ENCODE results near the gene GALNT1. TPM values are rescaled to one million over a fixed set of nuclear protein-coding genes. Genes with fewer than 3 reads are reported as not detected.

GALNT1 gene
- total and polyA plus RNA-seq, 4 donors = 57.3 to 96.8 (median 78.8) TPM

DNA sequence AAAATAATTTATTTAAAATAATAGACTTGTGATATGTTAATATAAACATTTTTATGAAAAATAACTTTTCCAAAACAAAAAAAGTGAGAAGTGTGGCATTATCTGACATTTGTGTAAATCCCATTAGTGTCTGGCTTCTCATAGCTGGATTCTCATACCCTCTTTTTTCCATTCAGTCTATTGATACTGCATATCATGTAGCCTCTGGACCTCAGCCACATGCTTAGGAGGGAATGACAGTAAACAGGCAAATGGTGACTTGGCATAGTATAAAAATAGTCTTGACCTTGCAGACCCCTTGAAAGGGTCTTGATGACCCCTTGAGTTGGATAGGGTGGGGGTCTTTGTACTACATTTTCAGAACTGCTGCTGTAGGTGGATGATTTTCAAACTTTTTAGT is 29.2 kb downstream of the GALNT1 start:
- Histone ChIP-seq H3K4me3 (ENCODE audit: low read depth, low read length) (no peak overlapping the region), H3K4me1 (ENCODE audit: control insufficient read depth, insufficient read depth, low read length) (no peaks in the 10 kb centered on the region), H3K9me3 (ENCODE audit: control insufficient read depth, insufficient read depth, low read length) (no peaks in the 10 kb centered on the region), H3K27me3 (ENCODE audit: control insufficient read depth, insufficient read depth, low read length) (no peaks in the 10 kb centered on the region), H3K36me3 (ENCODE audit: control insufficient read depth, insufficient read depth, low read length) (no peaks in the 10 kb centered on the region), H3K27ac (ENCODE audit: low read depth, low read length) (no peak overlapping the region)
- DNase-seq (ENCODE audit: low read depth in 4 of 6, low spot score in 6 of 6) = no peak

DNA sequence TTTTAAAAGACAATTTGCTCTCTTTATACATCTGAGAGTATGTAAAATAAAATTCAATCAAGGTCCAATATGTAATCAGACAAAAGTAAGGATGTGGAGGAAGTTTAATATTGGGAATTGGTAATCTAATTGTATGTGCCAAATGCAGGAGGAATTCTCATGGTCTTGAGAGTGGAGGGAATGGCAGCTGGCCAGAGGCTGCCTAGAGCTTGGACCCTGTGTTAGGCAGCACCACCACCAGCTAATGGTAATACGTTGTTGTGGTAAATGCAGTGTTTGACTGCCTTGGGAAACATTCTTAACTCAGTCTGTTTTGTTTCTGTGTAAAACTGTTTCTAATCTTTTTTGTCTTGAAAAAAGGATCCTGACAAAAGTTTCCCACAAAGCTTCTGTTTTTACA is 30.0 kb downstream of the GALNT1 start:
- H3K27me3 ChIP-seq (ENCODE audit: control insufficient read depth, insufficient read depth, low read length) = no peaks in the 10 kb centered on the region
- WGBS (ENCODE audit: insufficient coverage) = no CpG with 5 or more reads among the region's 1 CpG
- peak in 4 of 6 donors; percentile 13 to 52 (median 31) for DNase-seq (ENCODE audit: low read depth in 4 of 6, low spot score in 6 of 6)
- no peaks in the 10 kb centered on the region for H3K4me1 ChIP-seq (ENCODE audit: control insufficient read depth, insufficient read depth, low read length)
- H3K27ac ChIP-seq (ENCODE audit: low read depth, low read length) = no peak overlapping the region
- H3K9me3 ChIP-seq (ENCODE audit: control insufficient read depth, insufficient read depth, low read length) = no peaks in the 10 kb centered on the region
- H3K36me3 ChIP-seq (ENCODE audit: control insufficient read depth, insufficient read depth, low read length) = no peaks in the 10 kb centered on the region
- H3K4me3 ChIP-seq (ENCODE audit: low read depth, low read length) = no peak overlapping the region

DNA sequence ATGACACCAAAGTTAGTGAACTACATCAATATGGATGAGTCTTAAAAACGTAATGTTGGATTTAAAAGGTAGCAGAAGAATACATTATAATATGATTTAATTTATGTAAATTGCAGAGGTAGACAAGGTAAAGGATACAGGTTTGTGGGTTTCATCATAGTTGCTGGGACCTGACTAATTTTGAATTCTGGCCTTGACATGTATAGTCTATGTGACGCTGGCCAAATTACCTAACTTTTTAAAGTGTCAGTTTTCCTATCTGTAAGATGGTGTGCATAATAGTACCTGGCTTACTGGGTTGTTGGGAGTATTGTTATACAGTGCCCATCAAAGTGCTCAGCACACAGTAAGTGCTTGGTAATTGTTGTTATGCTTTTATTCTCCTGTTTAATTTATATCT is 34.5 kb downstream of the GALNT1 start:
- WGBS (ENCODE audit: insufficient coverage) = 78% methylated on average over 1 of the region's 2 CpGs
- no peak overlapping the region for H3K27ac ChIP-seq (ENCODE audit: low read depth, low read length)
- H3K4me3 ChIP-seq (ENCODE audit: low read depth, low read length) = no peak overlapping the region
- no peaks in the 10 kb centered on the region for H3K9me3 ChIP-seq (ENCODE audit: control insufficient read depth, insufficient read depth, low read length)
- H3K27me3 ChIP-seq (ENCODE audit: control insufficient read depth, insufficient read depth, low read length) = no peaks in the 10 kb centered on the region
- no peak for DNase-seq (ENCODE audit: low read depth in 4 of 6, low spot score in 6 of 6)
- H3K36me3 ChIP-seq (ENCODE audit: control insufficient read depth, insufficient read depth, low read length) = no peaks in the 10 kb centered on the region
- H3K4me1 ChIP-seq (ENCODE audit: control insufficient read depth, insufficient read depth, low read length) = no peaks in the 10 kb centered on the region

DNA sequence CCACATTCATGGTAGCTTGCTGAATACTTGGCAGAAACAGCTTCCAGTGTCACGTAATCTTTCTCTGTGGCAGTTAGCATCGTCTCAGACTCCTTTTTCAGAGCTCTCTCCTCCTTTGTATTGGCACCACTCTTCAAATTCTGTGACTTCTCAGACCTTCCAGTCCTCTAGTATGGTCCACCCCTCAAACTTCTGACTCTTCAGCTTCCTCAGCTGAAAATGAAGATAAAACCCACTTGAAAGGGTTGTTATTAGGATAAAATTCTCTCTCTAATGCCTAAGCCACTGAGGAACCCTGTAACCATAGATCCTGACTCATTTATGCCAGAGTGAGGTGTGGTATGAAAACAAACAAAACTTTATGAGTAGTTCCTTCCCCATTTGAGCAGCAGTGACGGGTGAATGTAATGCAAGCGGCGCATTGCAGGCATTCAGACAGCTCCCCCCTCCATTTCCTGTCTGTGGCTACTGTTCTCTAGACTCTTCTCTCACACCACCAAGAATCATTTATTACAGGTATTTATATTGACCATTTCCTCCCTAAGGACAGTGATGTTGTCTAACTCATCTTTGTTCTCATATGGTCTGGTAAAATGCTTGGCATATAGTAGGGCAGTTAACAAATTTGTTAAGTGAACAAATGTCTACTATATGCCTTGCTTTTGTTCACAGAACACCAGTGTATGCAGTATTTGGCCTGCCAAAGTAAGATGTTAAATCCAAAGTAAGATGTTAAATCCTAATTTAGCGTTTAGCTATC is 35.3 kb downstream of the GALNT1 start:
- Histone ChIP-seq H3K36me3 (ENCODE audit: control insufficient read depth, insufficient read depth, low read length) (no peaks in the 10 kb centered on the region), H3K4me3 (ENCODE audit: low read depth, low read length) (no peak overlapping the region), H3K4me1 (ENCODE audit: control insufficient read depth, insufficient read depth, low read length) (no peaks in the 10 kb centered on the region), H3K27me3 (ENCODE audit: control insufficient read depth, insufficient read depth, low read length) (no peaks in the 10 kb centered on the region), H3K9me3 (ENCODE audit: control insufficient read depth, insufficient read depth, low read length) (no peaks in the 10 kb centered on the region), H3K27ac (ENCODE audit: low read depth, low read length) (no peak overlapping the region)
- WGBS (ENCODE audit: insufficient coverage) = 42% methylated on average over 2 of the region's 6 CpGs
- peak in 1 of 6 donors; percentile 15 for DNase-seq (ENCODE audit: low read depth in 4 of 6, low spot score in 6 of 6)

DNA sequence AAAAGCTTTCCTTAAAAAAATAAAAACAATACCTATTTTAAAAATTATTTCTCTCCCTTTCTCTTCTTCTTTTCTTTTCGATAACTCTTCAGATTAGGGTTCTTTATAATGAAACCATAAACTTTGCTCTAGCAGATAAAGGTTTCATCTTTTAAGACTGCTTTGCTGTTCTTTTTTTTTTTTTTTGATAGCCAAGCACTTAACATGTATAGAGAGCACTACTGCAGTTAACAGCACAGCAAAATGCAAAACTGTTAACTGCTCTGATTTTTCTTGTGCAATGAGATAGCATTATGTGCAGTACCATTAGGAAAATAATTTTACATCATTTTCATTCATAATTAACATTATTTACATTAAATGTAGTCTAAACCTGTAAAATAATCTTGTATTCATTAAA is 36.3 kb downstream of the GALNT1 start:
- Histone ChIP-seq H3K4me3 (ENCODE audit: low read depth, low read length) (no peak overlapping the region), H3K36me3 (ENCODE audit: control insufficient read depth, insufficient read depth, low read length) (no peaks in the 10 kb centered on the region), H3K27me3 (ENCODE audit: control insufficient read depth, insufficient read depth, low read length) (no peaks in the 10 kb centered on the region), H3K27ac (ENCODE audit: low read depth, low read length) (no peak overlapping the region), H3K4me1 (ENCODE audit: control insufficient read depth, insufficient read depth, low read length) (no peaks in the 10 kb centered on the region), H3K9me3 (ENCODE audit: control insufficient read depth, insufficient read depth, low read length) (no peaks in the 10 kb centered on the region)
- no peak for DNase-seq (ENCODE audit: low read depth in 4 of 6, low spot score in 6 of 6)
- no CpG with 5 or more reads among the region's 1 CpG for WGBS (ENCODE audit: insufficient coverage)

GRCh38 chr18:35618289-35618688 is 36.7 kb downstream of the GALNT1 start:
- no peaks in the 10 kb centered on the region for H3K9me3 ChIP-seq (ENCODE audit: control insufficient read depth, insufficient read depth, low read length)
- H3K4me3 ChIP-seq (ENCODE audit: low read depth, low read length) = no peak overlapping the region
- H3K36me3 ChIP-seq (ENCODE audit: control insufficient read depth, insufficient read depth, low read length) = no peaks in the 10 kb centered on the region
- no peaks in the 10 kb centered on the region for H3K4me1 ChIP-seq (ENCODE audit: control insufficient read depth, insufficient read depth, low read length)
- DNase-seq (ENCODE audit: low read depth in 4 of 6, low spot score in 6 of 6) = no peak
- no peak overlapping the region for H3K27ac ChIP-seq (ENCODE audit: low read depth, low read length)
- no peaks in the 10 kb centered on the region for H3K27me3 ChIP-seq (ENCODE audit: control insufficient read depth, insufficient read depth, low read length)

DNA sequence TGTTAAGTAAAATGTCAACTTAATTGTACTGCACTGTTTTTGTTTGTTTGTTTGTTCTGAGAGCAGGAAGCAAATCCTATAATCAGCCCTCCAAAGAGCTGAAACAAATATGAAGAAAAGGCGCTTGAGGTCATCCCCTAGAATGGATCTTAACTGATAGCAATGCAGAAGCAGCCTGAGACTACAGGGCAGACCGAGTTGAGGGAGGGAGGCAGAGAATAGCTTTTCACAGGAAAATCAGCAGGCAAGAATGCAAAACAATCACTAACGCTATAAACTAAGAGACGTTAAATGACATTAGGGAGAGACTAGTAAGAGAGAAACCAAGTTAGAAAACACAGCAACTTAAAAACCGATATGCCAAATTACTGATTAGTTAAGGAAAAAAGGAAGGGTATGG is 37.2 kb downstream of the GALNT1 start:
- no peak for DNase-seq (ENCODE audit: low read depth in 4 of 6, low spot score in 6 of 6)
- H3K27me3 ChIP-seq (ENCODE audit: control insufficient read depth, insufficient read depth, low read length) = no peaks in the 10 kb centered on the region
- no peak overlapping the region for H3K4me3 ChIP-seq (ENCODE audit: low read depth, low read length)
- H3K36me3 ChIP-seq (ENCODE audit: control insufficient read depth, insufficient read depth, low read length) = no peaks in the 10 kb centered on the region
- H3K9me3 ChIP-seq (ENCODE audit: control insufficient read depth, insufficient read depth, low read length) = no peaks in the 10 kb centered on the region
- H3K27ac ChIP-seq (ENCODE audit: low read depth, low read length) = no peak overlapping the region
- WGBS (ENCODE audit: insufficient coverage) = no CpG with 5 or more reads among the region's 5 CpGs
- no peaks in the 10 kb centered on the region for H3K4me1 ChIP-seq (ENCODE audit: control insufficient read depth, insufficient read depth, low read length)

- WGBS (ENCODE audit: insufficient coverage) = 50% methylated on average over 2 of the region's 4 CpGs
- Histone ChIP-seq H3K9me3 (ENCODE audit: control insufficient read depth, insufficient read depth, low read length) (no peaks in the 10 kb centered on the region), H3K4me3 (ENCODE audit: low read depth, low read length) (no peak overlapping the region), H3K27ac (ENCODE audit: low read depth, low read length) (no peak overlapping the region), H3K4me1 (ENCODE audit: control insufficient read depth, insufficient read depth, low read length) (no peaks in the 10 kb centered on the region), H3K27me3 (ENCODE audit: control insufficient read depth, insufficient read depth, low read length) (no peaks in the 10 kb centered on the region), H3K36me3 (ENCODE audit: control insufficient read depth, insufficient read depth, low read length) (no peaks in the 10 kb centered on the region)
- peak in 2 of 6 donors; percentile 41 to 66 for DNase-seq (ENCODE audit: low read depth in 4 of 6, low spot score in 6 of 6)
Observed at GRCh38 chr18:35619464-35619863, 37.9 kb downstream of the GALNT1 start.

GRCh38 chr18:35619941-35620340 is 38.4 kb downstream of the GALNT1 start:
- WGBS (ENCODE audit: insufficient coverage) = 100% methylated on average over 1 of the region's 4 CpGs
- Histone ChIP-seq H3K4me3 (ENCODE audit: low read depth, low read length) (no peak overlapping the region), H3K9me3 (ENCODE audit: control insufficient read depth, insufficient read depth, low read length) (no peaks in the 10 kb centered on the region), H3K4me1 (ENCODE audit: control insufficient read depth, insufficient read depth, low read length) (no peaks in the 10 kb centered on the region), H3K27ac (ENCODE audit: low read depth, low read length) (no peak overlapping the region), H3K36me3 (ENCODE audit: control insufficient read depth, insufficient read depth, low read length) (no peaks in the 10 kb centered on the region), H3K27me3 (ENCODE audit: control insufficient read depth, insufficient read depth, low read length) (no peaks in the 10 kb centered on the region)
- DNase-seq (ENCODE audit: low read depth in 4 of 6, low spot score in 6 of 6) = no peak

DNA sequence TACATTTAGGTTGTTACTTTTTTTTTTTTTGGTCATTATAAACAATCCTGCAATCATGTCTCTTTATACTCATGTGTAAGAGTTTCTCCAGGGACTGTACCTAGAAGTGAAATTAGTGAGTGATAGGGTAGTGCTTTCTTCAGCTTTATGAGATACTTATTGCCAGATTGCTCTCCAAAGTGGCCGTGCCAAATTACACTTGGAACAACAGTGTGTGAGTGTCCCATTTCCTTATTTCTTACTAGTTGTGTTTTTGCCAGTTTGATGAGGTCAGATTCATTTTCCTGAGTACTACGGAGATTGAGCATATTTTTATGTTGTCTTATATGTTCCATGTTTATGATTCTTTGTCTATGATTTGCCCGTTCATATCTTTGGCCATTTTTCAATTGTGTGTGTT is 39.2 kb downstream of the GALNT1 start:
- Histone ChIP-seq H3K4me1 (ENCODE audit: control insufficient read depth, insufficient read depth, low read length) (no peaks in the 10 kb centered on the region), H3K27ac (ENCODE audit: low read depth, low read length) (no peak overlapping the region), H3K4me3 (ENCODE audit: low read depth, low read length) (no peak overlapping the region), H3K27me3 (ENCODE audit: control insufficient read depth, insufficient read depth, low read length) (no peaks in the 10 kb centered on the region), H3K36me3 (ENCODE audit: control insufficient read depth, insufficient read depth, low read length) (no peaks in the 10 kb centered on the region), H3K9me3 (ENCODE audit: control insufficient read depth, insufficient read depth, low read length) (no peaks in the 10 kb centered on the region)
- no peak for DNase-seq (ENCODE audit: low read depth in 4 of 6, low spot score in 6 of 6)
- WGBS (ENCODE audit: insufficient coverage) = 83% methylated on average over 1 of the region's 3 CpGs

Data from spinal cord (tissue), 10 donors.